GM18499 (cell line): ENCODE results near the gene PLEKHH1.

Source experiments
- ATAC-seq: cut with Tn5 transposase; IDR thresholded peaks from one replicate; pipeline ENCODE4 v1.9.1; 2021; ENCODE audit warnings: moderate number of reproducible peaks; ENCODE audit not compliant: insufficient read depth, unreplicated experiment

The PLEKHH1 gene

GRCh38 chr14:67532998-67533753 is at the start of gene PLEKHH1:
TSS of gene PLEKHH1 (plus strand) at chr14:67533290. CDS start at chr14:67541868, 8,578 bp downstream.
- ATAC-seq, result no peak

DNA sequence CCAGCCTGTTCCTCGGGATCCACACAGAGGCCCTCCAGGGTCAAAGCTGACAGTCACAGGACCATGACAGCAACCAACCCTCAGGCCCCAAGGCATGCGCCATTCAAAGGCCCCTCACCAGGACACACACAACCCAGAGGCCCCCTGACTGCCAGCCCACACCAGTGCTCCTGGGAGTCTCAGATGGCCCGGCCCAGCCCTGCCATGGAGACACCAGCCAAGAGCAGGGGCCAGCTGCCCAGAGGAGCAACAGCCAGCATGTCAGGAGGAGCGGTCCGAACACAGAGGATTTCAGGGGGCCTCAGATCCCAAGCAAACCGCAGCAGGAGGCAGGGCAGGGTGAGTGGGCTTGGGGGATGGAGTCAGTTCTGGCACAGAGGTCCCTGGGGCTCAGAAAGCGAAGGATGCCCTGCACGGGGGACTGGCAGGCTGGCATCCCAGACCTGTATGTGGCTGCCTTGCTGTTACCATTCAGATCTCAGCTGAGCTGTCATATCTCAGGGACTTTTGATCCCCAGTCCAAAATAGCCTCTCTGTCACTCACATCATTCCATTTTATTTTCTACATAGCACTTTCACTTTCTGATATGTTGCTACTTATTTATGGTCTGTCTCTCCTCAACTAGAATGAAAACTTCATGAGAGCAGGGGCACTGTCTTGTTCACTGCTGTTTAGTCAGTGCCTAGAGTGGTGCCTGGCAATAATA is 49.4 kb upstream of the PLEKHH1 start:
- ATAC-seq, result no peak

GRCh38 chr14:67485501-67486095 is 47.5 kb upstream of the PLEKHH1 start:
- ATAC-seq, result no peak

DNA sequence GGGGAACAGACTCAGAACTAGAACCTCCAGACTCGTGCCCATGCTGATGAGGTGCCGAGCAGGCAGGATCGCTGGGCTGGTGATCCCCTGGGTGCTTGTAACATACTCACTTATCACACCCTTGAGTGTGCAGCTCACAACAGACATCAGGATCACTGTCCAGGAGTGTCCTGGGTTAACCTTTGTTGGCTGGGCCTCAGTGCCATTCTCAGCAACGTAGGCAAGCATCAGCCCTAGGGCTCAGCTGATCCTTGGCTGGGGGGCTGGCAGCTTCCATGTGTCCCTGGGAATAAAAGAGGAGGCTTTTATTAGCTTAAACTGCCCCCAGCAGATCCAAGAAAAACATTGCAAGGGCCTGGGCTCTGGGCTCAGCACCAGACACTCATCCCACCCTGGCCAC is 46.2 kb upstream of the PLEKHH1 start:
- no peak for ATAC-seq

GRCh38 chr14:67487332-67487731 is 45.8 kb upstream of the PLEKHH1 start:
- no peak for ATAC-seq

DNA sequence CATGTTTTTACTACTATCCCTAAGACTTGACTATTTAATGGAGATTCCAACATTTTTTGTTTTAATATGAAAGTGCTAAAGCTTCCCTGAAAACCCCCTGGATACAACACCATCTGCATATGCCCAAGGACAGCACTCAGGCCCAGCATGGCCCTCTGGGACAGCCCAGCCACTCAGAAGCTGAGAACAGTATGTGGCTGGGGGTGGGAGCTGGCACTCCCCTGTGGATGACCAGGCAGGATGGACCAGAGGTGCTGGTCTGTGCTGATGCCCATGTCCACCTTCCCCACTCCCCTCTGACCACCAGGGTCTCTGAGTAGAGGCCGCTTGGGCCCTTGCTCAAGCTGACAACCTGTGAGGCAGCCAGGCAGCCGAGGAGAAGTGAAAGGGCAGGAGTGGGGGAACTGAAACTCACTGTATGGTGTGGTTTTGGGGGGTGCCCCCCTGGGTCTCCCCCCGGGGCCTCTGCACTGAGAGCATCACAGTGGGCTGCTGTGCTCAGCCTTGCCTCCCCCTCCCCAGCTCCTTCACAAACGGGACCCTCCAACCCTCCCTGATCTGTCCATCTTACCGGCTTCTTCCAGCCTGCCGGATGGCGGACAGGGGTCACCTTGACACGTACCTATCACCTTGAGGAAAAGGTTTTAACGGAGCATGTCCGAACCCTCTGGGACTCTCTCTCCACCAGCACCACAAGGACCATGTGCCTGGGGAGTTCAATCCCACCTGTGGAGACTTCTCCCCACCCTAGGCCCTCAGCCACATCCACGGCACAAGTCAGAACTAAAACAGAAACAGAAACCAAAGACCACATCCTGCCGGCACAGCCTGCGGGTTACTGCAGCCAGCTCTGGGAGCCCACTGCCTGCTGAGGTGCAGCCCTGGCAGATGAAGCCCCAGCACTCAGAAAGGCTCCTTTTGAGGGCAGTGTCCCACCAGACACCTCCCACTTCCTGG is 44.9 kb upstream of the PLEKHH1 start, which contains the start of gene TMEM229B:
TSS of gene TMEM229B (minus strand) at position 785 of the 957 bp plus-strand sequence. CDS start 14,798 bp downstream, outside the sequence.
- peak; percentile 80 for ATAC-seq

- ATAC-seq, result no peak
Observed at GRCh38 chr14:67490196-67490595, 42.9 kb upstream of the PLEKHH1 start.

- no peak for ATAC-seq
Observed at GRCh38 chr14:67491285-67491684, 41.8 kb upstream of the PLEKHH1 start.

- no peak for ATAC-seq
Observed at GRCh38 chr14:67491741-67492507, 41.2 kb upstream of the PLEKHH1 start.

GRCh38 chr14:67492538-67492937 is 40.6 kb upstream of the PLEKHH1 start:
- no peak for ATAC-seq

- ATAC-seq, result no peak
Observed at GRCh38 chr14:67493092-67493717, 39.9 kb upstream of the PLEKHH1 start.

- ATAC-seq, result no peak
Observed at GRCh38 chr14:67495827-67496226, 37.3 kb upstream of the PLEKHH1 start.

- no peak for ATAC-seq
Observed at GRCh38 chr14:67497216-67497615, 35.9 kb upstream of the PLEKHH1 start.

GRCh38 chr14:67497716-67498115 is 35.4 kb upstream of the PLEKHH1 start:
- no peak for ATAC-seq

DNA sequence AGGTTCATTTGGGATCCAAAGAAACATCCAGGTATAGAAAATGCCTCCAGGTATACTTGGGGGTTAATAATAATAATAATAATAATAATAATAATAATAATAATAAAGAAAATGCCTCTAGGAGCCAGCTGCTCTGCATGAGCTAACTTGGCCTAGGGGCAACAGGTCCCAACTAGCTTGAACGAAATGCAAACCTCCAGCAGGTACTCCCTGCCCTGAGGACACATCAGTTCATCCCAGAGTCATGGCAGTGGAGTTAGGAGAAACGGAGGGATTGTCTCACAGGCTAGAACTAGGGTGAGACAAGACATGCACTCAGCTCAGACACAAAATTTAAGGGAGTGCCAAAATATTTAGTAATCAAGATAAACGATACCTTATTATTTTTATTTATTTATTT is 32.1 kb upstream of the PLEKHH1 start:
- no peak for ATAC-seq

DNA sequence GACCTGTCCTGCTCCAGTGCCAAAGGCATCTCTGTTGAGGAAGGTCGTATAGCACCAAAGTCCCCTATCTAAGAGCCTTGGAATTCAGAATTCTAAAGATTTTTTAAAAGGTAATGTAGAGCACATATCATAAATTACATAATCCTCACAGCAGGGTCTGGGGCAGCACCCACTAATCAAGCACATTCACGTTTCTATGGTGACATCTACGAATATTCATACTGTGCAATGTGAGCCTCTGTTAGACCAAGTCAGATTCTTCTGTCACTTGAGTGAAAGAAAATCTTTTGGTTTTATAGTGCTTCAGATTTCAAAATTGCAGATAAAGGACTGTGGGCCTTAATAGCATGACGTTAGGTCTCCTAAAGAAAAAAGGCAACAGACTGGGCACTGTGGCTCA is 31.4 kb upstream of the PLEKHH1 start:
- no peak for ATAC-seq

DNA sequence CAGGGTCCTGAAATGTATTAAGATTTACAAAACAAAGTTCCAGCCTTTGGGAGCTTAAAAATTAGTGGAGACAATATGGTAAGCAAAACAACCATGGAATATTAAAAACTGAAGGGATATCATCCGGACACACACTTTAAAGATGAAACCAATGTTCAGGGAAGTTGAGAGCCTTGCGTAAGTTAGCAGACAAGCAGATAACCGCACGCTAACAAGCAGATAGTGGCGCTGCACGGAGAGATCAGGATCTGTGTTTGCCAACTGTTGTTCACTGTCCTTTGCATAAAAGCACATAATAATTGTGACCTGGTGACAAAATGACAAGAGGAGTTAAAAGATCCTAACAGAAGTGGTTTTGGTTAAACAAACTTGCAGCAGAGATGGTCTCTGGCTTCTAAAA is 30.2 kb upstream of the PLEKHH1 start:
- no peak for ATAC-seq

- ATAC-seq, result no peak
Observed at GRCh38 chr14:67503331-67503730, 29.8 kb upstream of the PLEKHH1 start.

DNA sequence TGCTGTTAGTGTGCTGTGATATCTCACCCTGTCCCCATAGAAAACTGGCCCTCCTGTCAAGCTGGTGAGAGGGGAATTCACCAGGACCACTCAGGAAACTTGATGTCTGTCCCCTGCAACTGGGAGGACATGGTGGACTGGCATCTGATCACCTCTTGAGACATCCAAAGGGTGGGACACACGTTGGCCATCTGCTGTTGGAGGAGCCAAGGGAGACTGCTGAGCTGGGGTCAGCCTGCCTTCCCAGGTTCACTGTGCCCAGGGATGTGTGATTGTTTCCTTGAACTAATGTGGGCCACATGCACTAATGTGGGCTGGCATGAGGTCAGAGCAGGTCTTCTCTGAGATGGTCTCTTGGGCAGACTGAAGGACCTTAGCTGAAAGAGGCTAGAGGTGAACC is 27.8 kb upstream of the PLEKHH1 start:
- no peak for ATAC-seq
